ENCODE measurements around the gene SH3YL1. TPM values are rescaled to one million over a fixed set of nuclear protein-coding genes. Genes with fewer than 3 reads are reported as not detected.

Gene SH3YL1
- total and polyA plus RNA-seq, 2 experiments from 2014 or later: 35.6 to 45.8 TPM

DNA sequence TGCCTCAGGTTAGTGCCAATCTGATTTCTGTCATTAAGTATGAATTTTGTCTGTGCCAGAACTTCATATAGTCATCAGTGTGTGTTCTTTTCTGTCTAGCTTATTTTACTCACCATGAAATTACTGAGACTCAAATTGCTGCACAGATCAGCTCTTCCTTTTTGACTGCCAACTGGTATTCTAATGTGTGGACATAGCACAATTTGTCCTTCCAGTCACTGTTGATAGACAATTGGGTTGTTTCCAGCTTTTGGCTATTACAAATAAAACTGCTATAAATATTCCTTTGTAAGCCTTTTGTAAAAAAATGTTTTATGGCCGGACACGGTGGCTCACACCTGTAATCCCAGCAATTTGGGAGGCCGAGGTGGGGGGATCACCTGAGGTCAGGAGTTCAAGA is 7.7 kb downstream of the SH3YL1 start (continued):
- TF ChIP-seq, protein P1, sequence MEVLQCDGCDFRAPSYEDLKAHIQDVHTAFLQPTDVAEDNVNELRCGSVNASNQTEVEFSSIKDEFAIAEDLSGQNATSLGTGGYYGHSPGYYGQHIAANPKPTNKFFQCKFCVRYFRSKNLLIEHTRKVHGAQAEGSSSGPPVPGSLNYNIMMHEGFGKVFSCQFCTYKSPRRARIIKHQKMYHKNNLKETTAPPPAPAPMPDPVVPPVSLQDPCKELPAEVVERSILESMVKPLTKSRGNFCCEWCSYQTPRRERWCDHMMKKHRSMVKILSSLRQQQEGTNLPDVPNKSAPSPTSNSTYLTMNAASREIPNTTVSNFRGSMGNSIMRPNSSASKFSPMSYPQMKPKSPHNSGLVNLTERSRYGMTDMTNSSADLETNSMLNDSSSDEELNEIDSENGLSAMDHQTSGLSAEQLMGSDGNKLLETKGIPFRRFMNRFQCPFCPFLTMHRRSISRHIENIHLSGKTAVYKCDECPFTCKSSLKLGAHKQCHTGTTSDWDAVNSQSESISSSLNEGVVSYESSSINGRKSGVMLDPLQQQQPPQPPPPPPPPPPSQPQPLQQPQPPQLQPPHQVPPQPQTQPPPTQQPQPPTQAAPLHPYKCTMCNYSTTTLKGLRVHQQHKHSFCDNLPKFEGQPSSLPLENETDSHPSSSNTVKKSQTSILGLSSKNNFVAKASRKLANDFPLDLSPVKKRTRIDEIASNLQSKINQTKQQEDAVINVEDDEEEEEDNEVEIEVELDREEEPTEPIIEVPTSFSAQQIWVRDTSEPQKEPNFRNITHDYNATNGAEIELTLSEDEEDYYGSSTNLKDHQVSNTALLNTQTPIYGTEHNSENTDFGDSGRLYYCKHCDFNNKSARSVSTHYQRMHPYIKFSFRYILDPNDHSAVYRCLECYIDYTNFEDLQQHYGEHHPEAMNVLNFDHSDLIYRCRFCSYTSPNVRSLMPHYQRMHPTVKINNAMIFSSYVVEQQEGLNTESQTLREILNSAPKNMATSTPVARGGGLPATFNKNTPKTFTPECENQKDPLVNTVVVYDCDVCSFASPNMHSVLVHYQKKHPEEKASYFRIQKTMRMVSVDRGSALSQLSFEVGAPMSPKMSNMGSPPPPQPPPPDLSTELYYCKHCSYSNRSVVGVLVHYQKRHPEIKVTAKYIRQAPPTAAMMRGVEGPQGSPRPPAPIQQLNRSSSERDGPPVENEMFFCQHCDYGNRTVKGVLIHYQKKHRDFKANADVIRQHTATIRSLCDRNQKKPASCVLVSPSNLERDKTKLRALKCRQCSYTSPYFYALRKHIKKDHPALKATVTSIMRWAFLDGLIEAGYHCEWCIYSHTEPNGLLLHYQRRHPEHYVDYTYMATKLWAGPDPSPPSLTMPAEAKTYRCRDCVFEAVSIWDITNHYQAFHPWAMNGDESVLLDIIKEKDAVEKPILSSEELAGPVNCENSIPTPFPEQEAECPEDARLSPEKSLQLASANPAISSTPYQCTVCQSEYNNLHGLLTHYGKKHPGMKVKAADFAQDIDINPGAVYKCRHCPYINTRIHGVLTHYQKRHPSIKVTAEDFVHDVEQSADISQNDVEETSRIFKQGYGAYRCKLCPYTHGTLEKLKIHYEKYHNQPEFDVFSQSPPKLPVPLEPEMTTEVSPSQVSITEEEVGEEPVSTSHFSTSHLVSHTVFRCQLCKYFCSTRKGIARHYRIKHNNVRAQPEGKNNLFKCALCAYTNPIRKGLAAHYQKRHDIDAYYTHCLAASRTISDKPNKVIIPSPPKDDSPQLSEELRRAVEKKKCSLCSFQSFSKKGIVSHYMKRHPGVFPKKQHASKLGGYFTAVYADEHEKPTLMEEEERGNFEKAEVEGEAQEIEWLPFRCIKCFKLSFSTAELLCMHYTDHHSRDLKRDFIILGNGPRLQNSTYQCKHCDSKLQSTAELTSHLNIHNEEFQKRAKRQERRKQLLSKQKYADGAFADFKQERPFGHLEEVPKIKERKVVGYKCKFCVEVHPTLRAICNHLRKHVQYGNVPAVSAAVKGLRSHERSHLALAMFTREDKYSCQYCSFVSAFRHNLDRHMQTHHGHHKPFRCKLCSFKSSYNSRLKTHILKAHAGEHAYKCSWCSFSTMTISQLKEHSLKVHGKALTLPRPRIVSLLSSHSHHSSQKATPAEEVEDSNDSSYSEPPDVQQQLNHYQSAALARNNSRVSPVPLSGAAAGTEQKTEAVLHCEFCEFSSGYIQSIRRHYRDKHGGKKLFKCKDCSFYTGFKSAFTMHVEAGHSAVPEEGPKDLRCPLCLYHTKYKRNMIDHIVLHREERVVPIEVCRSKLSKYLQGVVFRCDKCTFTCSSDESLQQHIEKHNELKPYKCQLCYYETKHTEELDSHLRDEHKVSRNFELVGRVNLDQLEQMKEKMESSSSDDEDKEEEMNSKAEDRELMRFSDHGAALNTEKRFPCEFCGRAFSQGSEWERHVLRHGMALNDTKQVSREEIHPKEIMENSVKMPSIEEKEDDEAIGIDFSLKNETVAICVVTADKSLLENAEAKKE (CRISPR knock-in tag; IDR thresholded peaks at IDR 0.05): no peak
- no peak for TF ChIP-seq EZH2 (IDR thresholded peaks at IDR 0.05; ENCODE audit: low read depth, unreplicated experiment)
- TF ChIP-seq ZNF114 (CRISPR knock-in tag; IDR thresholded peaks at IDR 0.05): no peak
- TF ChIP-seq, protein P2, sequence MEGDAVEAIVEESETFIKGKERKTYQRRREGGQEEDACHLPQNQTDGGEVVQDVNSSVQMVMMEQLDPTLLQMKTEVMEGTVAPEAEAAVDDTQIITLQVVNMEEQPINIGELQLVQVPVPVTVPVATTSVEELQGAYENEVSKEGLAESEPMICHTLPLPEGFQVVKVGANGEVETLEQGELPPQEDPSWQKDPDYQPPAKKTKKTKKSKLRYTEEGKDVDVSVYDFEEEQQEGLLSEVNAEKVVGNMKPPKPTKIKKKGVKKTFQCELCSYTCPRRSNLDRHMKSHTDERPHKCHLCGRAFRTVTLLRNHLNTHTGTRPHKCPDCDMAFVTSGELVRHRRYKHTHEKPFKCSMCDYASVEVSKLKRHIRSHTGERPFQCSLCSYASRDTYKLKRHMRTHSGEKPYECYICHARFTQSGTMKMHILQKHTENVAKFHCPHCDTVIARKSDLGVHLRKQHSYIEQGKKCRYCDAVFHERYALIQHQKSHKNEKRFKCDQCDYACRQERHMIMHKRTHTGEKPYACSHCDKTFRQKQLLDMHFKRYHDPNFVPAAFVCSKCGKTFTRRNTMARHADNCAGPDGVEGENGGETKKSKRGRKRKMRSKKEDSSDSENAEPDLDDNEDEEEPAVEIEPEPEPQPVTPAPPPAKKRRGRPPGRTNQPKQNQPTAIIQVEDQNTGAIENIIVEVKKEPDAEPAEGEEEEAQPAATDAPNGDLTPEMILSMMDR (conservative IDR thresholded peaks at IDR 0.05; ENCODE audit: low read depth in 2 of 2): no peak
- no peak for TF ChIP-seq JUNB (IDR thresholded peaks at IDR 0.05; ENCODE audit: unreplicated experiment)
- no peak for TF ChIP-seq POLR2AphosphoS5 (IDR thresholded peaks at IDR 0.05; ENCODE audit: low read depth)

DNA sequence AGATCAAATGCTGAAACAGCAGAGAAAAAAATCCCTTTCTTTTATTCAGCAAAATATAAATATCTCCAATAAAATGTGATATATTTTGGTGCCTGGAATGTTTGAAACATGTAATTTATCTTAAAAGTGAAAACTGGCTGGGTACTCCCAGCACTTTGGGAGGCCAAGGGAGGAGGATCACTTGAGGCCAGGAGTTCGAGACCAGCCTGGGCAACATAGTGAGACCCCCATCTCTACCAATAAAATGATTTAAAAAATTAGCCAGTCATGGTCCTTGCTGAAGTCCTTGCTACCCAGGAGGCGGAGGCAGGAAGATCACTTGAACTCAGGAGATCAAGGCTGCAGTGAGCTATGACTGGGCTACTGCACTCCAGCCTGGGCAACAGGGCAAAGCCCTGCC is 8.6 kb downstream of the SH3YL1 start:
- Histone ChIP-seq H3K4me1 (ENCODE audit: insufficient read depth) (peaks cover 4% of the 10 kb centered on the region; the same call in 1 of the 2 replicates), H2AFZ (no peak overlapping the region), H3F3A (replicated peaks; ENCODE audit: low read depth) (no peaks in the 10 kb centered on the region), H3K4me2 (no peak overlapping the region), H3K4me3 (no peak overlapping the region), H3K27ac (ENCODE audit: low read depth) (no peak overlapping the region), H3K27me3 (ENCODE audit: insufficient read depth) (no peaks in the 10 kb centered on the region), H3K9me2 (ENCODE audit: insufficient read depth) (no peaks in the 10 kb centered on the region), H3K79me2 (replicated peaks; ENCODE audit: insufficient read depth) (peaks cover 18% of the 10 kb centered on the region), H4K20me1 (replicated peaks; ENCODE audit: insufficient read depth) (no peaks in the 10 kb centered on the region; the same call in 1 of the 2 replicates), H3K36me3 (ENCODE audit: insufficient read depth) (peaks cover 14% of the 10 kb centered on the region)
- peaks cover 14% of the 10 kb centered on the region for H3K4me1 Mint-ChIP-seq
- no peak overlapping the region for H3K4me3 Mint-ChIP-seq
- ATAC-seq: no peak
- DNase-seq (ENCODE audit: low spot score): no peak
- H3K9me3 Mint-ChIP-seq: peaks cover 27% of the 10 kb centered on the region
- H3K27ac Mint-ChIP-seq: no peak overlapping the region
- peaks cover 4% of the 10 kb centered on the region for H3K27me3 Mint-ChIP-seq (ENCODE audit: insufficient read depth, low read depth, poor library complexity)
- peaks cover 40% of the 10 kb centered on the region for H3K36me3 Mint-ChIP-seq (ENCODE audit: low read depth)
- TF ChIP-seq CREB1 (CRISPR knock-in tag; IDR thresholded peaks at IDR 0.05; ENCODE audit: low read depth): no peak
